Measurements from ENCODE around the gene ZNF362.

DNA sequence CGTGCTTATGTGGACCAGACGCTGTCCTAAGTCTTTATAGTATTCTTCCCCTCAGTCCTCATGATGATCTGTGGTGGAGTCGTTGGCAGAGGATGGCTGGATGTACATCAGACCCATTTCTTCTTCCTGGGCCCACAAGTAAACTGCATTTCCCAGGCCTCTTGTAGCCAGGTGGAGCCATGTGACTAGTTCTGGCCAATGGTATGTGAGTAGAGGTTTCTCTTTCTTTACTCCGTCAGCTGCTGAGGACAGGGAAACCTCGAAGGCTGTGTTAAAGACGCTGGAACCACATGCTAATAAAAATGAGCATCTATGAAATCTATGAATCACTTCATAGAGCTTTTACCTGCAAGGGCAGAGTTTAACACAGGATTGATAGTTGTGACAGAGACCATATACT is 18.7 kb upstream of the ZNF362 start:
- TF ChIP-seq POLR2AphosphoS5 (IDR thresholded peaks at IDR 0.05; ENCODE audit: low read depth) (no peak), ZNF331 (CRISPR knock-in tag; IDR thresholded peaks at IDR 0.05; ENCODE audit: low read depth) (no peak), JUNB (IDR thresholded peaks at IDR 0.05; ENCODE audit: unreplicated experiment) (no peak), EZH2 (IDR thresholded peaks at IDR 0.05; ENCODE audit: low read depth, unreplicated experiment) (no peak), CREB1 (CRISPR knock-in tag; IDR thresholded peaks at IDR 0.05; ENCODE audit: low read depth) (no peak), STAT1 (IDR thresholded peaks at IDR 0.05; ENCODE audit: unreplicated experiment) (no peak), EZH2phosphoT487 (IDR thresholded peaks at IDR 0.05; ENCODE audit: unreplicated experiment) (no peak)
- TF ChIP-seq, protein P1, sequence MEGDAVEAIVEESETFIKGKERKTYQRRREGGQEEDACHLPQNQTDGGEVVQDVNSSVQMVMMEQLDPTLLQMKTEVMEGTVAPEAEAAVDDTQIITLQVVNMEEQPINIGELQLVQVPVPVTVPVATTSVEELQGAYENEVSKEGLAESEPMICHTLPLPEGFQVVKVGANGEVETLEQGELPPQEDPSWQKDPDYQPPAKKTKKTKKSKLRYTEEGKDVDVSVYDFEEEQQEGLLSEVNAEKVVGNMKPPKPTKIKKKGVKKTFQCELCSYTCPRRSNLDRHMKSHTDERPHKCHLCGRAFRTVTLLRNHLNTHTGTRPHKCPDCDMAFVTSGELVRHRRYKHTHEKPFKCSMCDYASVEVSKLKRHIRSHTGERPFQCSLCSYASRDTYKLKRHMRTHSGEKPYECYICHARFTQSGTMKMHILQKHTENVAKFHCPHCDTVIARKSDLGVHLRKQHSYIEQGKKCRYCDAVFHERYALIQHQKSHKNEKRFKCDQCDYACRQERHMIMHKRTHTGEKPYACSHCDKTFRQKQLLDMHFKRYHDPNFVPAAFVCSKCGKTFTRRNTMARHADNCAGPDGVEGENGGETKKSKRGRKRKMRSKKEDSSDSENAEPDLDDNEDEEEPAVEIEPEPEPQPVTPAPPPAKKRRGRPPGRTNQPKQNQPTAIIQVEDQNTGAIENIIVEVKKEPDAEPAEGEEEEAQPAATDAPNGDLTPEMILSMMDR (conservative IDR thresholded peaks at IDR 0.05; ENCODE audit: low read depth in 2 of 2) = no peak
- TF ChIP-seq, protein P2, sequence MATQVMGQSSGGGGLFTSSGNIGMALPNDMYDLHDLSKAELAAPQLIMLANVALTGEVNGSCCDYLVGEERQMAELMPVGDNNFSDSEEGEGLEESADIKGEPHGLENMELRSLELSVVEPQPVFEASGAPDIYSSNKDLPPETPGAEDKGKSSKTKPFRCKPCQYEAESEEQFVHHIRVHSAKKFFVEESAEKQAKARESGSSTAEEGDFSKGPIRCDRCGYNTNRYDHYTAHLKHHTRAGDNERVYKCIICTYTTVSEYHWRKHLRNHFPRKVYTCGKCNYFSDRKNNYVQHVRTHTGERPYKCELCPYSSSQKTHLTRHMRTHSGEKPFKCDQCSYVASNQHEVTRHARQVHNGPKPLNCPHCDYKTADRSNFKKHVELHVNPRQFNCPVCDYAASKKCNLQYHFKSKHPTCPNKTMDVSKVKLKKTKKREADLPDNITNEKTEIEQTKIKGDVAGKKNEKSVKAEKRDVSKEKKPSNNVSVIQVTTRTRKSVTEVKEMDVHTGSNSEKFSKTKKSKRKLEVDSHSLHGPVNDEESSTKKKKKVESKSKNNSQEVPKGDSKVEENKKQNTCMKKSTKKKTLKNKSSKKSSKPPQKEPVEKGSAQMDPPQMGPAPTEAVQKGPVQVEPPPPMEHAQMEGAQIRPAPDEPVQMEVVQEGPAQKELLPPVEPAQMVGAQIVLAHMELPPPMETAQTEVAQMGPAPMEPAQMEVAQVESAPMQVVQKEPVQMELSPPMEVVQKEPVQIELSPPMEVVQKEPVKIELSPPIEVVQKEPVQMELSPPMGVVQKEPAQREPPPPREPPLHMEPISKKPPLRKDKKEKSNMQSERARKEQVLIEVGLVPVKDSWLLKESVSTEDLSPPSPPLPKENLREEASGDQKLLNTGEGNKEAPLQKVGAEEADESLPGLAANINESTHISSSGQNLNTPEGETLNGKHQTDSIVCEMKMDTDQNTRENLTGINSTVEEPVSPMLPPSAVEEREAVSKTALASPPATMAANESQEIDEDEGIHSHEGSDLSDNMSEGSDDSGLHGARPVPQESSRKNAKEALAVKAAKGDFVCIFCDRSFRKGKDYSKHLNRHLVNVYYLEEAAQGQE (IDR thresholded peaks at IDR 0.05; ENCODE audit: unreplicated experiment) = no peak
- TF ChIP-seq, protein P3, sequence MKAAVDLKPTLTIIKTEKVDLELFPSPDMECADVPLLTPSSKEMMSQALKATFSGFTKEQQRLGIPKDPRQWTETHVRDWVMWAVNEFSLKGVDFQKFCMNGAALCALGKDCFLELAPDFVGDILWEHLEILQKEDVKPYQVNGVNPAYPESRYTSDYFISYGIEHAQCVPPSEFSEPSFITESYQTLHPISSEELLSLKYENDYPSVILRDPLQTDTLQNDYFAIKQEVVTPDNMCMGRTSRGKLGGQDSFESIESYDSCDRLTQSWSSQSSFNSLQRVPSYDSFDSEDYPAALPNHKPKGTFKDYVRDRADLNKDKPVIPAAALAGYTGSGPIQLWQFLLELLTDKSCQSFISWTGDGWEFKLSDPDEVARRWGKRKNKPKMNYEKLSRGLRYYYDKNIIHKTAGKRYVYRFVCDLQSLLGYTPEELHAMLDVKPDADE (IDR thresholded peaks at IDR 0.05) = no peak
